Measurements from ENCODE around the gene KCNQ1OT1.

- TF ChIP-seq POLR2A (IDR thresholded peaks at IDR 0.05) (no peak), CTCF (IDR thresholded peaks at IDR 0.05) (no peak)
Measured at GRCh38 chr11:2599561-2600189, 100.1 kb downstream of the KCNQ1OT1 start.

Data from adrenal gland (tissue), 5 donors.